Esophagus mucosa (tissue), 1 donor: ENCODE results near the gene GYPB. TPM values are rescaled to one million over a fixed set of nuclear protein-coding genes. Genes with fewer than 3 reads are reported as not detected.
"Not testable (repeated sequence)": the region's sequence is repeated elsewhere in the genome, so short reads cannot be mapped to it uniquely, and the experiment has no call there.

Experiments used
- ATAC-seq: fragments of 200-7000 bp; cut with Tn5 transposase; one replicate; pipeline ENCODE4 v1.9.1; 2020
- total RNA-seq: library from RNA; stranded (reverse); gene quantifications from one replicate; pipeline ENCODE4 v1.2.4, GENCODE V29; 2023
- donor health status: DM: yes; HTN: yes; CAD: no.

GYPB gene
- total RNA-seq, 1 donor from 2014 or later: not detected

DNA sequence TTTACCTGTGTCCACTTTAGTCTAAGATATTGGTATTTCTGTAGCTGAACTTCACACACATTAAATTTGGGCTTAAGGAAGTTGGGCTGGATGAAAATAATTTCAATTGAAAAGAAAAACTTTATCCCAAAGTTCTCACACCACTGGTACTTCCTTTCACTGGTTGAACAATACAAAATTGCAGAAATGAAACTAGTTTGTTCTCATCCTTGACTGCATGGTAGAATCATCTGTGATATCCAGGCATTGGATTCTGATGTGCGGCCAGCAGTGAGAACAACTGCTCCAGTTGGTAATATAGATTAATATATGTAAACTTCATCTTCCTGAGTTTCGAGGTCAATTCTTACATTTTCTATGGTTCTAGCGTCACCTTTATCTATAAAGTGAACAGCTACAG, 10.6 kb downstream of the GYPB start:
- ATAC-seq: not testable (repeated sequence)

DNA sequence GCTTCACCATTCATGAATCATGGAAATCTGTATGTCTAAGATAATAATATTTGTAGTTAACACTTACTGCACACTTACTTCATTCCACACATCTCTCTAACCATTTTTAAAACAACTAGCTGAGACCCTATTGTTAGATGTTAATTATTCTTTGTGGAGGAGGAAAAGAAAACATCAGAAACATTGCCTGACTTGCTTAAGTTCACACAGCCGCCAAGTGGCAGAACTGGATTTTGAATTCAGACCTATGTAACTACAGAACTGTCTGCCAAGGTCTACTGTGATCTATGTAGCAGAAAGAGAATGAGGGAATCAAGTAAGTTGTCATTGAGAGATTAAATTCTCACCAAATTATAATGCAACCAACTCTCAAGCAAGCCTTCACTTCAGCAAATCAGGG, 11.2 kb downstream of the GYPB start:
- ATAC-seq: not testable (repeated sequence)

DNA sequence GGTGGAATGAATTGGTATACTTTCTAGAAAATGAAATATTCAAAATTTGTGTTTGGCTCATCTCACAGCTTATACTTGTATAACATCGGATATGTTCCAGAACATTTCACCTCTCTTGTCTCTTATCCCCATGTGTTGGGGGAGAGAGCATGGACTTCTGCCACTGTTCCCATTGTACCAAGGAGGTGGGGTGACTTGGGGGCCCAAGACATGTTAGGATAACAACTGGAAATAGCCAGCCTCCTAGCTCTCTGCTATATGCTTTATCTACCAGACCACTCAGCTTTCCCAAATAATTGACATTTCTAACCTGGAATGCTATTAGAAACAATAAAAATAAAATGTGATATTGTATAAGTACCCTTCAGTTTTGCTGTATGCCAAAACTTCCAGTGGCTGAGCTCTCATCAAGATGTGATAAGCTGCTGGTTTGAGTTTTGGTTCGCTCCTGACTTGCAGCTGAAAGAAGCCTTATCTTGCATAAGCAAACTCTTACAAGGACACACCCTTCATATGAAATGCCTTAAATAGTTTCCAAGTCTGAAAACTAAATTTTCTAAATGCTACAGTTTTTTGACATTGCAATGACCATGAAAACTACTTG, 12.9 kb downstream of the GYPB start:
- ATAC-seq: not testable (repeated sequence)

DNA sequence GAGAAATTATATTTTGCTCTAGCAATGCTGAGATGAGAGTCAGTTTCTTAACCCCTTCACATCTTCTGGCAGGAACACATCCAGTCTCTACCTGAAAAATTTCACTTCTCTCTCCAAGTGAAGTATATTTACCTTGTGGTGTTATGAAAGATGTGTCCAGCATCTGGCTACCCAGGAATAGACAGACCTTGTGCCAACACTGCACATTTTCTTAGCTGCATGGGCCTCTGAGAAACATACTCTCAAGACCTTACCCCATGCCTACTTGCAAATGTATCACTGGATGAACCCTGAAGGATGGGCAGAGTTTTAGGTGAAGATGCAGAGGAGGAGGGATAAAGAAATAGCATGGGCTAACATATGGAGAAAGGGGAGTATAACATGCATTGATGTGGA, 13.6 kb downstream of the GYPB start:
- ATAC-seq: not testable (repeated sequence)

DNA sequence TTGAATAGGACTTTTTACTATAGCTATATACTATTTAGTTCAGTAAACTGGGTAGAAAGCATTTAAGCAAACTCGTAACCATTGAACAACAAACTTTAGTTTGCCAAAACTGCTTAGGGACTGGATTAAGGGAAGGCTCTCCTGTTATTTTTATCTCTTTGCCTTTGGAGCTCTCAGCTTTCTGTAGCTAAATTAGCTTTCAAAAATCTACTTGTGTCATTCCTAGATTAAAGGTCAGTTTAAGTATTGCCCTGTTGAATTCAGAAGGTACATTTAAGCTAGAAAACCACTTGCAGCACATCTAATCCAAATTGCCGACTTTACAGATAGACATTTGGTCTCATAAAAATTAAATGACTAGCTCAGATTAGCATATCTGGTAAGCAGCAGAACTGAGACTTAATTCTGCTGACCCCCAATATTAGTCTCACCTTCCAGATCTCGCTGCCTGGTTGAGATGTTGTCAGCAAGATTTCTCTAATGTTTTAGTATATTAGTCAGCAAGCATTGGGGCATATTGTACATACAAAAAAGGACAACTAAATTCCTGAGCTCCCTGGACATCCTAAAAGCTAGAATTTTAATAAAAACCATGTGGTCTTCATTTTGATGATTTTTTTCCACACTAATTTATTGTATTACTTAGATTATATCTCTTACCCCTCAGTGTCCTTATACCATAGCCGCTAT, 14.2 kb downstream of the GYPB start:
- ATAC-seq: not testable (repeated sequence)

DNA sequence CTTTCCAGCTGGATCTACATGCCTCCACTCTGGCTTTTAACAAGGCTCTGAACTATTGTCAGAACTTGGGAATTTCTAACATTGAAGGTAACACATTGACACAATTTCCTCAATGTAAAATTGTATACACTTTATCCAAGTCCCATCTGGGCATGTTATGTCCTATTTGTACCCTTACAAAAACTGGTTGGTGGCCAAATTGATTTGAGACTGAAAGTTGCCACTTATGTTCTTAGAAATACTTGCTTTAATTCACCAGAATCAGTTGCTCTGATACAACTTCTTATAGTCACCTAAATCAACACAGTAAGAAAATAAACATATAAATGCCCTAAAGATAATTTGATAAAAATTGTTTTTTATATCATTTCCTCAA, 15.3 kb downstream of the GYPB start:
- ATAC-seq: not testable (repeated sequence)

DNA sequence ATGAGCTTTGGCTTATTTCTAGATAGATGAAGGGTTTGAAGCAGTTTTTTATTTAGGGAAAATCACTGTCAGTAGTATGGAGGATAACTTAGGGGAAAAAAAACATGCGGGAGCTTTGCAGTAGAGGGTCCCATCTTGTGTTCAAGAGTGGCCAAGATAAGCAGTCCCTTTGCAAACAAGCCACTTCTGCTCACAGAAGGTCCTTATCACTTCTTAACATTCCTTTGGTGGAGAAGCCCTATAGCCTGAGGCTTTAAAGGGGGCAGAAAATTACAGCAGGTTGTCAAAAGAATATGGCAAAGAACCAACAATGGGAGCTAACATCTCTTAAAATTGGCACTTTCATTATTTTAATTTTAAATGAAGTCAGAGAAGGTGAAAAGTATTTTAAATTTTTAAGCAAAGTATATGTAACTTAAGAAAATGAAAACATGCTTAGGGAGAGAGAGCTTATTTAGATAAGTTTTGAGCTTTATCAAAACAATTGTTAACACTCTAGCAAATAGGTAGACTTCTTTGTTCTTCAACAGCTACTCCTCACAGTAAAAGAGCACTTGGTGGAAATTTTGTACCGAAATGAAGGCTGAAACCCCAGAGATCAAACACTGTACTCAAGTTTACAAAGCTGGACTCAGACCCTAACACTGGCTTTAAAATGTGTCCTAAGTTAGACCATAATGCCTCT, 15.8 kb downstream of the GYPB start:
- ATAC-seq: not testable (repeated sequence)

DNA sequence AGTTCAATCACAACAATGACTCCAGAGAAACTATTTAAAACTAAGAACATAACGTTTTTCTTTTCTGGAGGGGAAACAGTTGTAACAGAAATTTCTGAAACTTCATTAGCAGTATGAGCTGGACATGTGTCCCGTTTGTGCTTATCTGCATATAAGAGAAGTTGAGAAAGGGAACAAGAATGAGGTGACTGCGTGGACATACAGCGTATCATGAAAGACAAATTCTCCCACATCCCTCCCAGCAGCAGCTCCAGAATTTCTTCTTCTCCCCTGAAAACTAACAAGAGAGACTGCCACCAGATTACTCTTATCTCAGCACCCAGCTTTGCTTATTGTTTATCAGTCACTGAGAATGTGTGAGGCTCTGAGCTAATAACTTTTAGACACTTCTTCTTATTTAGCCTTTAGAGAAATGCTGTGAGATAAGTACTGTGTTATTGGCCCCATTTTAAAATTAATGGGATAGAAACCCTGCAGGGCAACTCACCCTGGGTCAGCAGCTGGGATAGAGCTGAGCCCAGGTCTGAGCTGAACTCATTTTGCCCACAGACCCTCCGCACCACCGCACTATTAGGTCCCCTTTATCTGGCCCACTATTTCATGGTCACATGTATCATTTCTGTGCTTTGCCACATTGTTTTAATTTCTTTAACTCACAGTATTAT, 18.7 kb downstream of the GYPB start:
- not testable (repeated sequence) for ATAC-seq

DNA sequence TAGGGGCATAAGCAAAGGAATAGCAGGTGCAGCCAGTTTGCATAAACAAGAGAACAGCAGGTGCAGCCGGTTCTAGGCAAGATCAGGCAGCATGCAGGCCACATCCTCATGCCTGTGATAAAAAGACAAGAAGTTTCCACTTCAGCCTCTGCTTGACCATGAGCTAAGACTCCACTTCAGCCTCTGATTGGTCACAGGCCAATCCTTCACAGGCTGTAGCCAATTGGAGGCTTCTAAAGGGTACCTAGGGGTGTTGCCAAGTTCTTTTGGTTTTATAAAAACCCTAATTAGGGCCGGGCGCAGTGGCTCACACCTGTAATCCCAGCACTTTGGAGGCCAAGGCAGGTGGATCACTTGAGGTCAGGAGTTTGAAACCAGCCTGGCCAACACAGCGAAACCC, 23.0 kb downstream of the GYPB start:
- ATAC-seq: not testable (repeated sequence)

DNA sequence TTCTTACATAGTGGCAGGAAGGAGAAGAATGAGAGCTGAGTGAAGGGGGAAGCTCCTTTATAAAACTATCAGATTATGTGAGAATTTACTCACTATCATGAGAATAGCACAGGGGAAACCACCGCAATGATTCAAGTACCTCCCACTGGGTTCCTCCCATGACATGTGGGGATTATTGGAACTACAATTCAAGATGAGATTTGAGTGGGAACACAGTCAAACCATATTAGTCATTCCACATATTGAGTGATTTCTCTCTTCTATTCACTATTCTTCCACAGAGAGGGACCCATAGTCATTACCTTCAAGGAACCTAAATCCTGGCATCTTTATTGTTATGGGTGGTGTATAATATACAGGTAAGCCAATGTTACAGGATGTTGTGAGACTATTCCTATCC, 27.4 kb downstream of the GYPB start:
- ATAC-seq: not testable (repeated sequence)

DNA sequence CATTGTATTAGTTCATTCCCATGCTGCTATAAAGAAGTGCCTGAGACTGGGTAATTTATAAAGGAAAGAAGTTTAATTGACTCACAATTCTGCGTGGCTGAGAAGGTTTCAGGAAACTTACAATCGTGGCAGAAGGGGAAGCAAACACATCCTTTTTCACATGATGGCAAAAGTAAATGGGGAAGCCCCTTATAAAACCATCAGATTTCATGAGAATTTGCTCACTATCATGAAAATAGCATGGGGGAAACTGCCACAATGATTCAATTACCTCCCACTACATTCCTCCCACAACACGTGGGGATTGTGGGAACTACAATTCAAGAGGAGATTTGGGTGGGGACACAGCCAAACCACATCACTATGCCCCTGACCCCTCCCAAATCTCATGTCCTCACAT, 28.5 kb downstream of the GYPB start:
- not testable (repeated sequence) for ATAC-seq

DNA sequence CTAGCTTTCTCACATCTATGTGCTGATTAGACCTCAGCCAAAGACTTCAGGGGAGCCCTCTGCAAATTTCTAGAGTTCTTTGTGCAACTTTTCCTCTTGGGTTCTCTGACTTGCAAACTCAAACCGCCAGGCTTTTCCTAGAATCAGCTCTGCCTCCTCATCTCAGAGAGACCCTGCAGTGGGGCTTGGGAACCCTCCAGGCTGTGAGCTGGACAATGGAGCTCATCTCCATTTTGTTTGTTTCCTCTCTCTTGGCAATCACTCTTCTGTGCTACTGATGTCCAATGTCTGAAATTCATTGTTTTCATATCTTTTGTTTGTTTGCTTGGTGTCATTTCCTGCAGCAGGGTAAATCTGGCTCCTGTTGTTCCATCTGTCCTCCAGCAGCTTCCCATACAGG, 33.0 kb downstream of the GYPB start:
- no peak for ATAC-seq

DNA sequence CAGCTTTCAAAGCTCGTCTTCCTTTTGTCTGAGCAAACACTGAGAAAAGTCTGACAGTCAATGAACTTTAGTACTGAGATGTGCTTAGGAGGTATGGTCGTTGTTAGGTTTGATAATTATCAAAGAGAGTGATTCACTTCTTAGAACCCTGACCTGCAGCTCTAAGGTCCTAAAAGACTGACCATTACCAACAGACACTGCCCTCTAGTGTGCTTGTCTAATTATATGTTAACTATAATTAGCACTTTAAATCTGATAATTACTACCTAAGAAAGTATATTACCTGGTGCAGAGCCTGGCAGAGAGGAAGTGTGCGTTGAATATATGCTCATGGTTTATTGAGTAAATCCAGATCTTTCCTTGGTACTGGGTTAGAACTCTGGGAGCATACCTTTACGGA, 38.4 kb downstream of the GYPB start:
- not testable (repeated sequence) for ATAC-seq

DNA sequence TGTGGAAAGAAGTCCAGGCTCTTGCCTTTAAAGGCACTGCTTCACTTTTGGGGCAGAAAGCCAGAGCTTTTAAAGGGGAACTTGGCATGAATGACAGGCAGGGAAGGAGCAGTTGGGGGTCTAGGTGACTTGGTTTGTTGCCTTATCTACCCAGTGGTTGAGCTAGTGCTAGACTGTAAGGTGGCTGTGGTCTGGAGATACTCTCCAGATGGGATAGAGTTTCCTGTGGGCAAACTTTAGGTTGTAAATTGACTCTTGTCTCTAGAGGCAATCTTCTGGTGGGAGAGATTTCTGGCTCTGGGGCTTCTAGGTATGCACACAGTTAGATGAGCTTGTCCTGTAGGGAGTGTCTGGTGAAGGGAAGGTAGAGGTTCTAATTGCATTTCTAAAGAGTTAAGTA, 43.7 kb downstream of the GYPB start:
- ATAC-seq: not testable (repeated sequence)

DNA sequence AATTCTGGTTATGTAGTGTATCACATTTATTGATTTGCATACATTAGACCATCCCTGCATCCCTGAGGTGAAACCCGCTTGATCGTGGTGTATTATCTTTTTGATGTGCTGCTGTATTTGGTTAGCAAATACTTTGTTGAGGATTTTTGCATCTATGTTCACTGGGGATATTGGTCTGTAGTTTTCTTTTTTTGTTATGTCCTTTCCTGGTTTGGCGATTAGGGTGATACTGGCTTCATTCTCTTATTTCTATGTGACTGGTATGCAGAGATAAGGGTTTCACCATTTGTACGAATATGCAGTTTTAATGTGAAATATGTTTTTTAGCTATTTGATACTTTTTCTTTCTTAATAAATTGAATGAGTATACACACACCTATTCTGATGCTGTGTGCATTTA, 45.2 kb downstream of the GYPB start:
- not testable (repeated sequence) for ATAC-seq

DNA sequence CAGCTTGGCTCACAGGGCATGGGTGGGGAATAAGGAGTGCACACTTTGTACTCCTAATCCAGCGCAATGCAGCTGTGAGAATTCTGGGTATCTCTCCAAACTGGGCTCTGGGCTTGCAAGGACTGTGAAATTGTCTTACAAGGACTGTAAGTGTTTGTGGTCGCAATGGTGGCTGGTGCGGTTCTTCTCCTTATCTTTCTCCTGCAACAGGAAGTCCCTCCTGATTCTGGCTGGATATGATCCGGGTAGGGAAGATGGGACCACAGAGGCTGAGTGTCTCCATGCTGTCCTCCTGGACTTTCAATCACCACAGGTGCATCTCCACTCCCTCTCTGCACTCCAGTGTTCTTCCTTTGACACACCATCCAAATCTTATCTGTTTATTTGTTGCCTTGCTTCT, 58.1 kb downstream of the GYPB start:
- ATAC-seq: no peak

DNA sequence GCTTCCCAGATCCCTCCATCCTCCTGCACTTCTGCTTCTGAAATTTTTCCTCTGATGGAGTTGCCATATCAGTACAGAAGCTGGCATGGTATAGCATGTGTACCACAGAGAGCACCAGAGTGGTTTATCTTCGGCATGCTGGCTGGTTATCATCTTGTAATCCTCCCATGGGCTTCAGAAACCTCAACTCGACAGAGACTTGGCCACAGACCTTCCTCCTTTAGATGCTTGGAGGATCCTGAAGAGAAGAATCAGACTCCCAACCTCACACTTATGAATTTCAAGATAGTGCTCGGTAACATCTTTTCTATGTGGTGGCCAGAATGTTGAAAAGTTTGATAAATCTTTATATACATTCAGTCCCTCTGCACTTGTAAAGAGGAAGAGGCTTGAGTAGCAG, 63.9 kb downstream of the GYPB start:
- ATAC-seq: not testable (repeated sequence)

DNA sequence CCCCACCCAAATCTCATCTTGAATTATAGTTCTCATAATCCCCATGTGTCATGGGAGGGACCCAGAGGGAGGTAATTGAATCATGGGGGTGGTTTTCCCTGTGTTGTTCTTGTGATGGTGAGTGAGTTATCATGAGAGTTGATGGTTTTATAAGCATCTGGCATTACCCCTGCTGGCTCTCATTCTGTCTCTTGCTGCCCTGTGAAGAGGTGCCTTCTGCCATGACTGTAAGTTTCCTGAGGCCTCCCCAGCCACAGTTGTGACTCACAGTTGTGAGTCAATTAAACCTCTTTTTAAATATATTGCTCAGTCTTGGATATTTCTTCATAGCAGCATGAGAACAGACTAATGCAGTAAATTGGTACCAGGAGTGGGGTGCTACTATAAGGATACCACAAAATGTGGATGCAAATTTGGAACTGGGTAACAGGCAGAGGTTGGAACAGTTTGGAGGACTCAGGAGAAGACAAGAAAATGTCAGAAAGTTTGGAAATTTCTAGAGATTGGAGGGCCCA, 67.7 kb downstream of the GYPB start:
- not testable (repeated sequence) for ATAC-seq

DNA sequence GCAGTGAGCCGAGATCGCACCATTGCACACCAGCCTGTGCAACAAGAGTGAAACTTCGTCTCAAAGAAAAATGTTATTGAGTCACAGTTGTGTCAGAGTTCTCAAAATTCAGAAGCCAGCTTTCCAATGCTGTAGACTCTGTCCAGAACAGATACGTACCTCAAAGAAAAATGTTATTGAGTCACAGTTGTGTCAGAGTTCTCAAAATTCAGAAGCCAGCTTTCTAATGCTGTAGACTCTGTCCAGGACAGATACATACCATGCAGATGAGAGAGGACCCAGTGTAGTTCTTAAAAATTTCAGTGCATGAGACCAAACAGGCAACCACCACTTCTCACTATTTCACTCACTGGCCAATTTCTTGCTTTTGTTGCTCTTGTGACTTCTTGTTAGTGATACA, 68.2 kb downstream of the GYPB start:
- ATAC-seq: not testable (repeated sequence)

DNA sequence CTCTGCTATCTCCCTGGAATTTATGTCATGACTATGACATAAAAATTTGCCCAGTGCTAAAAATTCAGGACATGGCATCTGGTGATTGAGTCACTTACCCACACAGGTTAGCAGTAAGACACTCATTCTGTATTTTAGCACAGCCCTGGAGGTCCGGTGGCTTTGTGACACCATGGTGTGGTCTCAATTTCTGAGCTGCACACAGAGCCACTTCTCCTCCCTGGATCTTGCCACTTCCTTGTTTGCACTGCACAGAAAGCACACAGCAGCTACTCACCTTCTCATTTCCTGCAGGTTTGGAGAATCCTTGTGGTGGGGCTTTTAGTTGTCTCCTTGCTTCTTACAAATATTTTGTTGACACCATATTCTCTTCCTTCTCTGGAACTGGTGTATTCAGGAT, 69.0 kb downstream of the GYPB start:
- ATAC-seq: not testable (repeated sequence)

DNA sequence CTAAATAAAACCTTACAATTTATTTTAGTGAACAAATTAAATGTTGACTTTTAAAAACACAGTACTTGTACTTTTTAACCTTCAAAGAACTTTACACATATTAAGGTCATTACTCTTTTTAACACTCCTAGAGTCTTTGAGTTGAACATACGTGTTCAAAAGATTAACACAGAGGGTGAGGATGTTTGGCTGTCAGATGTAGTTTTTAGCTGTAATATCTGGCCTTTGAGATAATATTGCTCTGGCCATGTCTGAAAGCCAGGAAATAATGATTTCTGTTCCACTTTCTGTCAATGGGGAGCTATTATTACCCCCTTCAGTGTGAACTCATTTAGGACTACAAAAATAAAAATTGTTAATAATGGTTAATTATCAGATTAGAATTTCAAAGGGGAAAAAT, 71.7 kb downstream of the GYPB start:
- ATAC-seq: not testable (repeated sequence)
